HFFc6 (cell line): ENCODE results near the gene SNU13. TPM values are rescaled to one million over a fixed set of nuclear protein-coding genes. Genes with fewer than 3 reads are reported as not detected.
"Not testable (repeated sequence)": the region's sequence is repeated elsewhere in the genome, so short reads cannot be mapped to it uniquely, and the experiment has no call there.

Experiments used
- DNase-seq: peaks from one replicate; pipeline ENCODE4 v3.0.0-alpha.2; 2018
- H3K27ac Mint-ChIP-seq: 2 replicates; pipeline ENCODE4 v1.8.0; 2020; ENCODE audit warnings: mild to moderate bottlenecking, mixed read lengths
- H3K27me3 Mint-ChIP-seq: 2 replicates; pipeline ENCODE4 v1.8.0; 2021; ENCODE audit warnings: mild to moderate bottlenecking, moderate library complexity, mixed read lengths; ENCODE audit not compliant: insufficient read depth
- H3K36me3 Mint-ChIP-seq: 2 replicates; pipeline ENCODE4 v1.8.0; 2021; ENCODE audit warnings: low read depth, mixed read lengths
- H3K4me1 Mint-ChIP-seq: 2 replicates; pipeline ENCODE4 v1.8.0; 2020; ENCODE audit warnings: low read depth, mixed read lengths
- H3K4me3 Mint-ChIP-seq: 2 replicates; pipeline ENCODE4 v1.8.0; 2020; ENCODE audit warnings: mild to moderate bottlenecking, moderate library complexity, mixed read lengths
- H3K9me3 Mint-ChIP-seq: 2 replicates; pipeline ENCODE4 v1.8.0; 2020; ENCODE audit warnings: mild to moderate bottlenecking, mixed read lengths
- total RNA-seq, 6 experiments: library from RNA; stranded (reverse); fragmentation: NEBNext Ultra II Directional; extraction: Animal tissue kit (Norgen Biotek cat#: 25700); gene quantifications; 2 replicates in 1 of 6; 3 replicates in 5 of 6; pipeline ENCODE4 v1.2.3, GENCODE V29; 2021
- TF ChIP-seq, protein P1 (sequence below): fragments of 200-600 bp; sonication (generic); IDR thresholded peaks from 2 replicates; pipeline ENCODE4 v1.5.0; 2021; ENCODE audit warnings: antibody characterized with exemption, mild to moderate bottlenecking

SNU13 gene
- total RNA-seq, 6 experiments from 2014 or later, result 208 to 263 (median 234) TPM

- peaks cover 12% of the 10 kb centered on the region for H3K36me3 Mint-ChIP-seq
- H3K27ac Mint-ChIP-seq, result peak overlapping the region; percentile 89
- peaks cover 55% of the 10 kb centered on the region for H3K4me1 Mint-ChIP-seq
Observed at GRCh38 chr22:41668971-41669911, 19.4 kb downstream of the SNU13 start.

DNA sequence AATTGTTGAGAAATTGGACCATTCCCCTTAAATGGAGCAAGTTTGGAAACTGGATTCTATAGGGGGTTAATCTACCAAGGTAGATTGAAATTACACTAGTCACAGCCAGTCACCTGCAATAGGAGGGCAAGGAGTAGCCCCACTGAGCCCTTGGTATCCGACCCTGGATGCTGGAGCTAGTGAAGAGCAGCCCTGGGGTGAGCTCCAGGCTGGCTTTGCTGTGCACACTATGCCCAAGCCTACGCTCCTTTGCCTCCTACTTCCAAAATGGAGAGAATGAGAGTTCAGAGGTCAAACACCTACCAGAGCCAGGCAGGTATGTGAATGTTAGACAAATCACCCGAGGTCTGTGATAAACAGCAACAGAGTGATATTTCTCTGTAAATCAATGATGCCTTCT, 23.7 kb downstream of the SNU13 start:
- Mint-ChIP-seq H3K9me3 (no peaks in the 10 kb centered on the region), H3K36me3 (peaks cover 28% of the 10 kb centered on the region), H3K27me3 (peaks cover 3% of the 10 kb centered on the region), H3K27ac (peak overlapping the region; percentile 60; the same call in 1 of the 2 replicates), H3K4me3 (no peak overlapping the region), H3K4me1 (peaks cover 56% of the 10 kb centered on the region)
- TF ChIP-seq, protein P1, sequence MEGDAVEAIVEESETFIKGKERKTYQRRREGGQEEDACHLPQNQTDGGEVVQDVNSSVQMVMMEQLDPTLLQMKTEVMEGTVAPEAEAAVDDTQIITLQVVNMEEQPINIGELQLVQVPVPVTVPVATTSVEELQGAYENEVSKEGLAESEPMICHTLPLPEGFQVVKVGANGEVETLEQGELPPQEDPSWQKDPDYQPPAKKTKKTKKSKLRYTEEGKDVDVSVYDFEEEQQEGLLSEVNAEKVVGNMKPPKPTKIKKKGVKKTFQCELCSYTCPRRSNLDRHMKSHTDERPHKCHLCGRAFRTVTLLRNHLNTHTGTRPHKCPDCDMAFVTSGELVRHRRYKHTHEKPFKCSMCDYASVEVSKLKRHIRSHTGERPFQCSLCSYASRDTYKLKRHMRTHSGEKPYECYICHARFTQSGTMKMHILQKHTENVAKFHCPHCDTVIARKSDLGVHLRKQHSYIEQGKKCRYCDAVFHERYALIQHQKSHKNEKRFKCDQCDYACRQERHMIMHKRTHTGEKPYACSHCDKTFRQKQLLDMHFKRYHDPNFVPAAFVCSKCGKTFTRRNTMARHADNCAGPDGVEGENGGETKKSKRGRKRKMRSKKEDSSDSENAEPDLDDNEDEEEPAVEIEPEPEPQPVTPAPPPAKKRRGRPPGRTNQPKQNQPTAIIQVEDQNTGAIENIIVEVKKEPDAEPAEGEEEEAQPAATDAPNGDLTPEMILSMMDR, result no peak
- no peak for DNase-seq

More at GRCh38 chr22:41668971-41669911, 19.4 kb downstream of the SNU13 start:
- Mint-ChIP-seq H3K9me3 (no peaks in the 10 kb centered on the region), H3K4me3 (peak overlapping the region; percentile 38), H3K27me3 (peaks cover 3% of the 10 kb centered on the region)
- TF ChIP-seq, protein P1, result no peak; the same call in 1 of the 2 replicates
- DNase-seq, result peak; percentile 85

GRCh38 chr22:41664490-41664889, 24.2 kb downstream of the SNU13 start:
- no peaks in the 10 kb centered on the region for H3K9me3 Mint-ChIP-seq
- no peak for DNase-seq
- peaks cover 52% of the 10 kb centered on the region for H3K4me1 Mint-ChIP-seq
- H3K27me3 Mint-ChIP-seq, result peaks cover 3% of the 10 kb centered on the region
- H3K27ac Mint-ChIP-seq, result peak overlapping the region; percentile 60
- peaks cover 28% of the 10 kb centered on the region for H3K36me3 Mint-ChIP-seq
- TF ChIP-seq, protein P1, result no peak
- H3K4me3 Mint-ChIP-seq, result no peak overlapping the region

DNA sequence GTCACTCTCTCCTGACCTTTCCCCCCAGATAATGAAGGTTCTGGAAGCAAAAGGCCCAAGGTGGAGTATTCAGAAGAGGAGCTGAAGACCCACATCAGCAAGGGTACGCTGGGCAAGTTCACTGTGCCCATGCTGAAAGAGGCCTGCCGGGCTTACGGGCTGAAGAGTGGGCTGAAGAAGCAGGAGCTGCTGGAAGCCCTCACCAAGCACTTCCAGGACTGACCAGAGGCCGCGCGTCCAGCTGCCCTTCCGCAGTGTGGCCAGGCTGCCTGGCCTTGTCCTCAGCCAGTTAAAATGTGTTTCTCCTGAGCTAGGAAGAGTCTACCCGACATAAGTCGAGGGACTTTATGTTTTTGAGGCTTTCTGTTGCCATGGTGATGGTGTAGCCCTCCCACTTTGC, 25.1 kb downstream of the SNU13 start:
- H3K27ac Mint-ChIP-seq, result peak overlapping the region; percentile 60
- H3K36me3 Mint-ChIP-seq, result peaks cover 28% of the 10 kb centered on the region
- H3K27me3 Mint-ChIP-seq, result not testable (repeated sequence)

GRCh38 chr22:41661713-41662112, 27.0 kb downstream of the SNU13 start:
- TF ChIP-seq, protein P1, result no peak

More for the DNA sequence above, 25.1 kb downstream of the SNU13 start:
- H3K4me3 Mint-ChIP-seq, H3K9me3 Mint-ChIP-seq, DNase-seq: not testable (repeated sequence)
- H3K4me1 Mint-ChIP-seq, result peaks cover 44% of the 10 kb centered on the region

DNA sequence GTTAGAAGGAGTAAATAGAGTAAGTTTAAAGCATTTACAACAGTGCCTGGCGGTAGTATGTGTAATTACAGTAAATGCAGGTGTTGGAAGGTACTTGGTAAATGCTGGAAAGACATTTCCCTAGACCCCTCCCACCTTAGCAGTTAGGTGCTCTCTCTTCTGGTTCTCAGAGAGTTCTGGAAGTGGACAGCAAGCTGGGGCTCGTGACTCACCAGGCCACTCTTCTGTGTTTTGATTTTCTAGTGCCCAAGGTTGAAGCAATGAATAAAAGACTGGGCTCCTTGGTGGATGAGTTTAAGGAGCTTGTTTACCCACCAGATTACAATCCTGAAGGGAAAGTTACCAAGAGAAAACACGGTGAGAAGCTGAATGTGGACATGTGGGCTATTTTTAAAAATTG, 27.6 kb downstream of the SNU13 start:
- Mint-ChIP-seq H3K9me3 (no peaks in the 10 kb centered on the region), H3K36me3 (peaks cover 28% of the 10 kb centered on the region), H3K27ac (0 out of 2 replicates have a peak overlapping the region, but pooled peaks have one; percentile 22), H3K27me3 (peaks cover 3% of the 10 kb centered on the region), H3K4me1 (peaks cover 29% of the 10 kb centered on the region), H3K4me3 (no peak overlapping the region)
- DNase-seq, result no peak
- TF ChIP-seq, protein P1, result no peak

More at GRCh38 chr22:41661713-41662112, 27.0 kb downstream of the SNU13 start:
- no peak overlapping the region for H3K4me3 Mint-ChIP-seq
- no peaks in the 10 kb centered on the region for H3K9me3 Mint-ChIP-seq
- H3K27me3 Mint-ChIP-seq, result peaks cover 3% of the 10 kb centered on the region
- peaks cover 32% of the 10 kb centered on the region for H3K4me1 Mint-ChIP-seq
- DNase-seq, result no peak
- H3K27ac Mint-ChIP-seq, result no peak overlapping the region; the same call in 1 of the 2 replicates
- peaks cover 28% of the 10 kb centered on the region for H3K36me3 Mint-ChIP-seq
